SH-SY5Y (cell line): ENCODE measurements around the gene CAPN5.

Experiments used
- GATA2 ChIP-seq: IDR thresholded peaks from 2 replicates; pipeline ENCODE4 v1.6.1; 2011; ENCODE audit warnings: mild to moderate bottlenecking, low read depth, low read length
- GATA3 ChIP-seq: IDR thresholded peaks from 2 replicates; pipeline ENCODE4 v1.6.1; 2011; ENCODE audit warnings: low read depth, mild to moderate bottlenecking, low read length, moderate library complexity

DNA sequence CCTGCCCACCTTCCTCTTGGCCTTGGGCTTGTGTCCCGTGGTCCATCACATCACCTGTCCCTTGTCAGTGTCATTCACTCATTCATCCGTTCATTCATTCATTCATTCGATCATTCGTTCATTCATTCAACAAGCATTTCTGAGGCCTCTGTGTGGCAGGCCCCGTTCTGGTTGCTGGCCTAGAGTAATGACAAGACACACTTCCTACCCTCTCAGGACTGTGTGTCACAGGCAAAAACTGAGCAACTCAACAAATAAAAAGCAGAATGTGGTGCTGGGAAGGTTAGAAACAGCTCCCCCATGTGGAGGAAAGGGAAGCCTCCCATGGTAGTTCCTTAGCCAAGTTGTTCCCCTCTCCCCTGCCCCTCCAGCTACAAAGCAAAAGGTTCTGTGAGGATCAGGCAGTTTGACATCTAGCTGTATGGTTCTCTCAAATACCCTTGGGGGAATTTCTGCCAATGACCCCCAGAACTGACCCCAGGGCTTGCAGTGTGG is 34.3 kb downstream of the CAPN5 start:
- no peak for TF ChIP-seq GATA2
- TF ChIP-seq GATA3 = no peak
